NCI-H2227 treated with DMSO at 0.1 percent for 48 hours (cell line): ENCODE measurements around the gene LCP2.

ENCODE experiments used
- DNase-seq: peaks from one replicate; lab custom pipeline; 2025; lab: John Stamatoyannopoulos, UW

Gene LCP2

GRCh38 chr5:170315154-170315553 lies 17.6 kb upstream of the LCP2 start:
- no peak for DNase-seq

DNA sequence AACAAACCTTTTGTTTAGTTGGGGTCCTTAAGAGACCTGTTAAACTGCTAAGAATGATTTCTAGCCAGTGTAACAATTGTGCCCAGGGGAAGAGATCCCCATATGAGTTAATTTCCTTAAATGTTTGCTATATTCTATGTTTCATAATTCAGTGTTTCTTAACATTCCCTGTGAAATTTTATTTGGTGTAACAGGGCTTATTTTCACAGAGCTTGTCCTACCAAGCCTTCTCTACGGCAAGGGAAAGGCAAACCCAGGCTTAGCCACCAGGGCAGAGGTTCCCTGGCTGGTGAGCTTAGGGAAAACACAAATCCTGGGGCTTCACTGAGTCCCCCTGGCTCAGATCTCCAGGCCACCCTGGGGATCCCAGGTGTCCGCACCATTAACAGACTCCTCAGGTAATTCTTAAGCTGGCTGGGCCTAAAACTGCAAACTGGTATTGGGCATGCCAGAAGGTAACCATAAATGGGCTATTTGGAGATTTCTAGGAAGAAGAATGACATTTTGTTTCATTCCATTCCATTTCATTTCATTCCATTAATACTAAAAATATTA lies 17.0 kb upstream of the LCP2 start:
- no peak for DNase-seq

- no peak for DNase-seq
Measured at GRCh38 chr5:170313816-170314215, 16.2 kb upstream of the LCP2 start.

DNA sequence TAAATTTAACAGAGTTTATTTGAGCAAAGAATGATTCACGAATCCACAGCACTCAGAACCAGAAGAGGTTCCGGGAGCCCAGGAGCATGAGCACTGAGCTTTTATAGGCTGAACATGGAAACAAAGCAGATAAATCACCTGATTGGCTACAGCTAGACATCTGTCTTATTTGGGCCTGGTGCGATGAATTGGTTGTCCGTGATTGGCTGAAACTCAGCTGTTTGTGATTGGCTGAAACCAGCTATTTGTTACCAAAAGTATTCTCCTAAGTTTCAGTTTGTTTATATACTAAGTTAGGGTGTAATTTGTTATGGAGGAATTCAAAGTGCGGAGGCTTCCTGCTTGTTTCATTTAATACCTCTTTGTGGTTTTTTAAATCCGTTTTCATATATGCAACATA lies 15.8 kb upstream of the LCP2 start:
- DNase-seq, result no peak

DNA sequence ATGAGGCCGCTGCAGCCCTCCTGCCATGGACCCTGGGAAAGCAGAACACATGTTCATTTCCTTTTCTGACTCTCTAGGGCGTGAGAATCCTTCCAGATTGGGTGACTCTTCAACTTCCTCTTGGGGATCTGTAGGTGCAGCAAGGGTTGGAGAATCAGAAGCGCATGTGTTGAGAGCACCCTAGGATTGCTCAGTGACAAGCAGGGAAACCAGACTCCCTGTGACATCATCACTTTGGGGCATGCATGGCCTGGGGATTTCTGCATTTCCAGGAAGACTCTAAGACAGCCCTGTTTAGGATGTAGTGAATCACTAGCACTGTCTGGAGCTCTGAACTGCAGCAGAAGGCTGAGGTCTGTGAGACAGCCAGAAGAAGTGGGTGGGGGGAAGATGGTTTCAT lies 15.1 kb upstream of the LCP2 start:
- no peak for DNase-seq

GRCh38 chr5:170312301-170312595 lies 14.7 kb upstream of the LCP2 start:
- DNase-seq, result no peak

- no peak for DNase-seq
Measured at GRCh38 chr5:170311511-170312300, 14.1 kb upstream of the LCP2 start.

DNA sequence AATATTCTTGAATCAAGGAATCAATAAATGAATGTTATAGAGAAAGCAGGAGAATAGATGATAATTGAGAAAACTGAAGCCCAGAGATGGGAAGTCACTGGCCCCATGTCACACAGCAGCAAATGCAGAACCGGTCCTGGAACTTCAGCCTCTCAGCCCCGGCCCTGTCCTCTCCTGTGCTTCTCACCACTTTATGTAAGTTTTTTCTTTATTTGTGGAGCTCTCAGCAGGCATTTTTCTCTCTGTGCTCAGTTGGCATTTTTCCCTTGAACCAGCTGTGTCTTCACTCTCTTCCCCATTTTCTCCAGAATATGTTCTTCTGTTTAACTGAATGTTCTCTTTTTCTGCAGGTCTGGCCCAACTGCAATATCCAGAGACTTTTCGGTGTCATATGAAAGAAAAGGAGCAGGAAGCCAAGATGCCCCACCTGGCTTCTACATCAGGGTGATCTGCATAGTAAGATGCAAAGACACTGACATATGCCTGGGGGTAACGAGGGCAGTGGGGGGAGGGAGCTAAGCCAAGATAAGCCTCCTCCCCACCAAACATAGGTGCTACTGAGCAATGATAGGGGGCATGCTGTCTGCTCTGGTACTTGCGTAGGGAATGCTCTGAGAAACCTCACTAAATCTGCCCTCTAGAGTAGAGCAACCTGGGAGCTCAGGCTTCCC lies 12.8 kb upstream of the LCP2 start:
- DNase-seq, result no peak

DNA sequence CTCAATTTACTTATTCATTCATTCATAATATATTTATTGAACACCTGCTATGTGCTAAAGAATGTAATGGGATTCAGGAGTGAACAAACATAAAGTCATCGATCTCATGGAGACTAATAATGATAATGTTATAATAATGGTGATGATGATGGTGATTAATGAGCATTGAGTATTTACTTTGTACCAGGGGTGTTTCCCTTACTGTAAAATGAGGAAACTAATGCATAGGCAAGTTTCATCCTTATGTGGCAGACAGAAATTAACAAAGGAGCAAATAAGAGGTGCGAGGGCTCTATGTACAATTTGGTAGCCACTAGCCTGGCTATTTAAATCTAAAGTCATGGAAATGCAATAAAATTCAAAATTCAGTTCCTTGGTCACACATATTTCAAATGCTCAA lies 11.1 kb upstream of the LCP2 start:
- DNase-seq, result no peak

GRCh38 chr5:170307575-170308465 lies 10.2 kb upstream of the LCP2 start:
- no peak for DNase-seq

DNA sequence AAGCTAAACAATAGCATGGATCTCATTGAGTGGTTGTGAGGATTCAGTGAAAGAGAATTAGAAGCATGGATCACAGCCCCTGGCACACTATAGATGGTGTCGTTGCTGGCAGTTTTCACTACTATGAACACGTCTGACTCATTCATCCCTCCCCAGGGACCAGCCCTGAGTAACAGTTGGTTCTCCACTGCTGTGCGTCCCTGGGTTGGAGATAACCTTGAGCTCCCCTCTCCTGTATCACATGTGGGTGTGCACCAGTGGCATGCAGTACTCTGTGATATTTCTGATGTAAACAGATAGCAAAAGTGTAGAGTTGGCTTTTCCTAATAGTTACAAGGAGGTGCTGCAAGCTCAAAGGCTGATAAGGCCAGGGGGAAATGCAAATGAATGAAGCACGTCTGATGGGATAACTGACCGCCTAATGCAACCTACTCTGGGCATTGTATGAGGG lies 8.8 kb upstream of the LCP2 start:
- no peak for DNase-seq

DNA sequence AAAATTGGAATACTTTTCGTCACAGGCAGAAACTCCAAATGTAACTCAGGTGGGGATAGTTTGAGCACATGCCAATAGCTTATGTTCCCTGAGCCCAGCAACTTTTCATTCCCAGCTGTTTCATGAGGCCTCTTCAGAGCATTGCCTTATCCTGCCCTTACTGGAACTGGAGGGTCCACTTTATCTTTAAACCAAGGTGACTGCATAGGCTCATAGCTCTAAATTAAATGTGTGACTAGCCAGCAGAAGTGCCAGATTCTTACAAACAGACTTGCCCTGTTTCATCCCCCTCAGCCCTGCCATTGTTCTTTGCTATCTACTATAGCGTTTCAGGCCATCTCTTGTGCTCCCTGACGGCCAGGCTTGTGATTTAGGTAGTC lies 8.1 kb upstream of the LCP2 start:
- no peak for DNase-seq

DNA sequence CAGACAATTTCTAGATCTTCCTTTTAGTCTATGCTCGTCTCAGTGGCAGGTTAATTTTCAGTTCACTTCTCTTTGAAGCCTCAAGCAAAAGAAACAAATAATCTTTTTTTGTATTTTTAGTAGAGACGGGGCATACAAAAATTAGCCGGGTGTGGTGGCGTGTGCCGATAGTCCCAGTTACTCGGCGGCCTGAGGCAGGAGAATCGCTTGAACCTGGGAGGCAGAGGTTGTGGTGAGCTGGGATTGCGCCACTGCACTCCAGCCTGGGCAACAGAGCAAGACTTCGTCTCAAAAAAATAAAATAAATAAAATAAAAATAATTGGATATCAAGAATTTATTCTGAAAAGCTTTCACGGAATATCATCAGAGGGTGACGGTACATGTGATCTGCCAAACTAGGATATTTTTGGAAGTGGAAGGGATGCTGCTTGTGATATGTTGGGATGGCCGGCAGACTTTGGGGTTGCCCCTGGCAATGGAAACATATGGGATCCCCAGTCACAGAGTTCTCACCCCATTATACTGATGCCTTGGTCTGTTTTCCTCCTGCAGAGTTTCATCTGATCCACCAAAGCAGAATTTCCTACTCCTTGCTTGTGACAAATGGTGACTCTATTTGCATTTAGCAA lies 7.6 kb upstream of the LCP2 start:
- DNase-seq, result no peak

DNA sequence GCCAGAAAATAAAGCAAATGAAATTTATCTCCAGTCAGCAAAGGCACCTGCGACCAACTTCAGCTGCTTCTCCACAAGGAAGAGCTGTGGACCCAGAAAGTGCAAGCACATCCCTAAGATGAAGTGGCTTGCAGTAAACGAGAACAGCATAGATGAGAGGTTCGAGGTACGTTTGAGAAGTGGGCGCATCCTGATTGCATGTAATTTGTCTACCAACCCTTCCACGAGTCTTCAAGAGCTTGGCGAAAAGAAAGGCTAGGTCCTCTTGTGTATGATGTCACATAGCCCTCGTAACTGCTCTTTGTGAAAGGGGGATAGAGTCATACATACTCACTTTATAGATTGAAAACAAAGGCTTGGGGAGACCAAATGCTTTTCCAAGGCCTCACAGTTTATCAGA lies 6.0 kb upstream of the LCP2 start:
- DNase-seq, result no peak

DNA sequence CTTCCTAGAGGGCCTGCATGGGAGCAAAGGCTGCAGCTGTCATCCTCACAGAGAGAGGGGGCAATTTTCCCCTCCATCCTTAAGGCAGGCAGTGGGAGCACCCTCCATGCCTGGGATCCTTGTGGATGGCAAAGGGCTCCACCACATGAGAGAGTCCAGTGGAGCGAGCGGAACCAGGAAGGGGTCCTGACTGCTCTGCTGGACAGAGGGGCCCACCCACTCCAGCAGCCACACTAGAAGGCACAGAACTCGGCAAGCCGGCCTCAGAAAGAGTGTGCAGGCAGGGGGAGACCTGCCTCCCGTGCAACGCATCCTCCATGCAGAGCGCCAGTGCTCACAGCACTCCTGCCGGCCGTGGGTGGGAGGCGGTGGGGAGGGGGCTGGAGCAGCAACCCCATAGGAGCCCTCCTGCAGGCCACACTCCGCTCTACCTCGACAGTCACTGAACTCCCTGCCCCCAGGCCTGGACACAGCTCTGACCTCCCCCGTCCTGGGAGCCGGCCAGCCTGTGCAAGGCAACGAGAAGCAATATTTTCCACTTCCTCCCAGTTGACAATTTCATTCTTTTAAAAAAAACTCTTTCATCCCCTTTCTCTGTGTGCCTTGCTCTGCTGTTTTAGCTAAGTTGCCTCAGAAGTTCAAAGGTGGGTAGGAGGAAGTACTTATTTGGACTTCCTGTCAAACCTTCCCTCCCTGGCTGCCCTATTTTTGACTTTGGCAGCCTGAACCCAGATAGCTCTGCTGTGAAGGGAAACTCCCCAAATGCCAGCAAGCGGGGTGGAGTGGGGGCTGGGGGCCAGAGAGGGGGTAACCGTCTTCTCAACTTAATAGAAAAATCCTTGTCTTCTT lies 5.3 kb upstream of the LCP2 start:
- no peak for DNase-seq

GRCh38 chr5:170301981-170302652 lies 4.5 kb upstream of the LCP2 start:
- DNase-seq, result no peak

DNA sequence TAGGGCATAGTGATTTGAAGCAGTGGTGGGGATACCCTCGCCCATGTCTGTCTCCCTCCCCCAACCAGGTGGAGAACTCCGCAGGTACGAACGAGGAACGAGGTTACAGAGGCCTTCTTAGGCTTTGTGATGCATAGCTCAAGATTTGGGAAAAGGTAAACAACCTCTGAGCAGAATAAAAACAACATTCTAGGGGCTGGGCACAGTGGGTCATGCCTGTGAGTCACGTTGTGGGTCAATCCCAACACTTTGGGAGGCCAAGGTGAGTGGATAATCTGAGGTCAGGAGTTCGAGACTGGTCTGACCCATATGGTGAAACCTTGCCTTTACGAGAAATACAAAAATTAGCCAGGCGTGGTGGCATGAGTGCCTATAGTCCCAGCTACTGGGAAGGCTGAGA lies 3.6 kb upstream of the LCP2 start:
- no peak for DNase-seq

DNA sequence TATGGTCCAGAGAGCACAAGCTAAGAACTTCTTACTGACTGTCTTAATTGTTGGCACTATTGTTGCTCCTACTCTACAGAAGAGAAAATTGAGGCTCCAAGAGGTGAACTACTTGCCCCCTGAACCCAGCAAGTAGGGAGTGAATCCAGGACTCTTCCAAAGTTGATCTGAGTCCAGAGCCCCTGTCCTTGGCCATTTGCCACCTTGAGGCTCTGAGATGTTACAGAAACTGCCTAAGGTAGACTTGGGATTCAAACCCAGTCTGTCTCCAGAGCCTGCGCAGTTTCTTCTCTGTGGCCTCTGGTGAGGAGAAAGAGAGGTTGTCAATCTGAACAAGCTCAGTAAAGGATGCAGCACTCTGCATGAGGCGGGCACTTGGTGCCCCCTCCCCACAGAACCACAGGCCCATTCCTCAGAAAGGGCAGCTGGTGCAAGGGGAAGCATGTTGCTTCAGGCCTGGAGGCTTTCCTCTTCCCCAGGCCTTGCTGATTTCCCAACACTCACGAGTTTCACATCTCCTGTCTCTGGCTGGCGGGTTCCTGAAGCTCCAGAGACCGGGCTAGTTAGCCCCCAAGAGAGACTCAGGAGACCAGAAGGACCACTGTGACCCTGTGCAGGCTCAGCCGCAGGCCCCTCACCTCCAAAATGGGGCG lies 2.9 kb upstream of the LCP2 start:
- DNase-seq, result no peak

DNA sequence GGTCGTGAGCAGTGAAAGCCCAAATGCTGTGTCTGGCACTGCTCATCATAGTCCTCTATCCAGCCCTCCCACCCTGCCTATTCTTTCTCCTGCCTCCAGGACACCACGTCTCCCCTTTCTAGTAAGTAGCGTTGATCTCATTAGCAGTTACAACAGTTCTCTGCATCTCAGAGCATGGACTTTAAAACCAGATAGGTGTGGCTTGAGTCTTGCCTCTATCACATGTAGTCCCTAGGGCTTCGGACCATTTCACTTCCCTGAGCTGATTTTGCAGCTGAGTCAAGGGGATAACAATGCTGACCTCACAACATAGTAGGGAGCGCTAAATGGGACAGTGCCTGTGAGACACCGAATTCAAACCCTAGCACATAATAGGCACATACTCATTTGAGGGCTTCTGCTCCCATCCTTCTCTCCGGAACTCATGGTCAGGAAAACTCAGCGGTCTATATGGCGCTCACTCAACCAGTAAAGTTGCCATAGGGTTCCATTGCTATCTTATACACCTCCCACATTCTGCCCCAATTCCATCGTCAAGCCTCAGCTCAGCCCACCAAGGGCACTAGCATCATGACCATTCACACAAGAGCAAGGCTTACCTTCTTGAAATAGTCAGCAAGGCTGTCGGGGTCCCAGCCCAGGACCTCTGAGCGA lies 515 bp downstream of the LCP2 start:
- no peak for DNase-seq
